DOHH2 (cell line): ENCODE data around the gene COPS7A.

Source experiments
- CTCF ChIP-seq: fragments of 200-600 bp; sonication (generic); IDR thresholded peaks from one replicate; pipeline ENCODE4 v1.5.1; 2014; ENCODE audit warnings: antibody characterized with exemption, mild to moderate bottlenecking, low read depth, low read length; ENCODE audit not compliant: poor library complexity, severe bottlenecking
- EZH2phosphoT487 ChIP-seq: fragments of 200-600 bp; sonication (generic); IDR thresholded peaks from 2 replicates; pipeline ENCODE4 v1.6.1; 2017; ENCODE audit warnings: borderline replicate concordance, mild to moderate bottlenecking, antibody characterized with exemption, low read length, moderate library complexity, mixed read lengths

GRCh38 chr12:6701078-6701768 lies 22.6 kb upstream of the COPS7A start:
- no peak for TF ChIP-seq CTCF
- TF ChIP-seq EZH2phosphoT487 = no peak
